Adrenal gland (tissue), 19 donors: ENCODE results near the gene RIPK3. TPM values are rescaled to one million over a fixed set of nuclear protein-coding genes. Genes with fewer than 3 reads are reported as not detected.
"Not testable (repeated sequence)": the region's sequence is repeated elsewhere in the genome, so short reads cannot be mapped to it uniquely, and the experiment has no call there.

ENCODE experiments used
- DNase-seq, 7 donors: peaks; one replicate each; pipeline ENCODE4 v3.0.0-alpha.2; 2019 to 2020
- H3K27ac ChIP-seq, 5 donors: fragments of 200-600 bp; sonication (generic) in 4 of 5; 1 replicate in 3 of 5; 2 replicates in 2 of 5; pipeline versions ENCODE4 v1.5.1 to v1.8.0; 2016 to 2020; ENCODE audit warnings: mild to moderate bottlenecking in 1 of 5
- H3K27me3 ChIP-seq: fragments of 200-600 bp; 2 replicates; pipeline ENCODE4 v1.8.0; 2021
- H3K36me3 ChIP-seq, 2 donors: fragments of 200-600 bp; replicated peaks in 1 of 2; 1 replicate in 1 of 2; 2 replicates in 1 of 2; pipeline versions ENCODE4 v1.5.1 to v1.8.0; 2018 to 2022
- H3K4me1 ChIP-seq, 2 donors: fragments of 200-600 bp; replicated peaks in 1 of 2; 1 replicate in 1 of 2; 2 replicates in 1 of 2; pipeline versions ENCODE4 v1.5.1 to v1.8.0; 2018 to 2021
- H3K4me3 ChIP-seq, 4 donors: fragments of 200-600 bp; sonication (generic) in 3 of 4; one replicate each; pipeline ENCODE4 v1.5.1; 2016 to 2018
- H3K9me3 ChIP-seq, 3 donors: fragments of 200-600 bp; sonication (generic) in 1 of 3; replicated peaks in 1 of 3; 1 replicate in 2 of 3; 2 replicates in 1 of 3; pipeline versions ENCODE4 v1.5.1 to v1.8.0; 2016 to 2021
- POLR2A ChIP-seq, 2 donors: fragments of 450-650 bp; IDR thresholded peaks; one replicate each; pipeline ENCODE4 v1.6.1; 2017; ENCODE audit warnings: antibody characterized with exemption in 2 of 2, mild to moderate bottlenecking in 2 of 2, moderate library complexity in 1 of 2
- WGBS, 4 donors: extraction: QIAGEN DNeasy Blood & Tissue Kit in 2 of 4; methylation state at CpG; one replicate each; pipeline versions ENCODE4 v1.1.5 to v1.1.7; 2013 to 2017; 5-methylcytosine and 5-hydroxymethylcytosine counted together
- intact Hi-C, 2 donors: fragments of 100-400 bp; cut with DNase I; formaldehyde crosslinking; loops; one replicate each; pipeline versions ENCODE4 v1.14.1 to v1.15.0; 2022 to 2023
- long read RNA-seq, 10 donors: library from polyadenylated mRNA in 3 of 10; unstranded in 2 of 10; stranded (forward) in 1 of 10; transcript quantifications; one replicate each; pipeline ENCODE4 v2.0.0 and lab custom pipeline, GENCODE V29; 2021 to 2026
- polyA plus RNA-seq, 3 donors: library from polyadenylated mRNA; stranded (reverse); fragments of 200-250 nt in 2 of 3; fragments of 350-450 nt in 1 of 3; fragmentation: Illumina TruSeq in 1 of 3; extraction: RNeasy Lipid Tissue Mini Kit (QIAGEN cat#74804) in 1 of 3; gene quantifications; one replicate each; pipeline ENCODE4 v1.2.3, GENCODE V29; 2013 to 2014
- total RNA-seq, 9 donors: library from RNA; depleted of rRNA in 4 of 9; stranded (reverse); fragments of >200 nt in 4 of 9; fragments of 120-200 nt in 1 of 9; fragmentation: NEBNext Ultra II Directional in 1 of 9; extraction: Animal tissue kit (Norgen Biotek cat#: 25700) in 1 of 9; gene quantifications; one replicate each; pipeline versions ENCODE4 v1.1.0 to v1.2.4, GENCODE V29; 2013 to 2023
- TF ChIP-seq, protein P1 (sequence below), 6 experiments: fragments of 450-650 bp in 4 of 6; fragments of 200-600 bp in 2 of 6; sonication (generic) in 1 of 6; IDR thresholded peaks; 1 replicate in 5 of 6; 2 replicates in 1 of 6; pipeline versions ENCODE4 v1.5.1 to v1.8.0; 2016 to 2021; ENCODE audit warnings: antibody characterized with exemption in 6 of 6, mild to moderate bottlenecking in 2 of 6, moderate library complexity in 1 of 6
- donor health status: healthy with polysubstance abuse.
- donor health status: Bipolar disorder and iron deficiency.
- donor health status: DM: yes; HTN: yes; CAD: no.
- donor health status: DM: no; HTN: no; CAD: no.
- donor health status: DM: no; HTN: no; CAD: no.
- donor health status: DM: yes; HTN: yes; CAD: no.

RIPK3 gene
- total RNA-seq = 10 to 100 TPM in 1 of 9 donors, 1 to 10 TPM in 6, under 1 TPM in 2; 0.50 to 10.4 (median 3.6) TPM
- 1 to 10 TPM; 1.5 to 8.0 (median 4.6) TPM for polyA plus RNA-seq
- long read RNA-seq, donor 1 = 0 reads
- long read RNA-seq, donor 2 = 0 reads
- long read RNA-seq, donor 3 = 0 reads
- long read RNA-seq, donor 4 = 0 reads
- long read RNA-seq, donor 5, partial matches to known transcripts = 0 of 7 reads
- long read RNA-seq, donor 5, other reads (novel, unspliced or antisense) = 4 of 7 reads
- long read RNA-seq, donor 6, partial matches to known transcripts = 0 of 2 reads
- long read RNA-seq, donor 6, other reads (novel, unspliced or antisense) = 0 of 2 reads
- long read RNA-seq, donor 7 = 0 reads
- long read RNA-seq, donor 8 = 0 reads
- long read RNA-seq, donor 9 = 0 reads
- long read RNA-seq, donor 10 = 0 reads

DNA sequence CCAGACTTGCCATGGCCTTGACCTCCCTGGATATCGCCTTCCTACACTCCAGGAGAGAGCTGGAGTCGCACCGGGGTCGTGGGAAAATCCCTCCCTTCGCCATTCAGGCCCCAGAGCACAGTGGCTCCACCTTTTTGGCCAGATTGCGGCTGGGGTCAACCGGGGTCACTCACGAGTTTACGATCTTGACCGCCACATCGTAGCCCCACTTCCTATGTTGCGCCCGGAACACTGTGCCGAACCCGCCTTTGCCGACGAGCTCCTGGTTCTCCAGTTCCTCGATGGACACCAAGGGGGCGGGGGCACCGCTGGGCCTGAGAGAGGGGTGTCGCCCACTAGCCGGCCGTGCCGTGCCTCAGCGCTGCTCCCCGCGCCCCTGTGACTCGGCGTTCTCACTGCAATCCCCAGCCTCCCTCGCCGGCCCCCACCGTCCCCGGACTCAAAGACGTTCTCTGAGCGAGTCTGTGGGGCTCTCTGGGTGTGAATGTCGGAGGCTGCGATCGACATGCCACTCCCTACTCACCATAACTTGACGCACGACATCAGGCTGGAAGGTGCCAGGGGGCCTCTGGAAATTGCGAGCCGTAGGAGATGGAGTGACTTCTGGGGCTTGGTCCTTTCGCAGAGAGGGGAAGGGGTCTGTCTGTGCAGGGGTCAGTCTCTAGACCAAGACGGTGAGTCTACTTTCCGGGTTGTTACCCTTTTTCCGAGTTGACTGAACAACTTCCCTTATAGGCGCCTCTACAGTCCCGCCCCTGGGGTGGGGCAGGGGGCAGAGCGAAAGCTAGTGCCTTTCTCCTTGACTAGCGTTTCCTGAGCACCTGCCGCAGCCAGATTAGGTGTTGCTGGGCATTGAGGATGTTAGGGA is at the start of gene RIPK3:
RIPK3 (minus strand) TSS at position 708 of the 868 bp plus-strand sequence; CDS start at position 543, 165 bp downstream.
- Histone ChIP-seq H3K27me3 (peaks cover 8% of the 10 kb centered on the region), H3K36me3 (no peaks in the 10 kb centered on the region), H3K27ac (peak within 1 kb of the TSS in 1 of 5 donors; percentile 47), H3K4me1 (peaks cover 0 to 4% of the 10 kb centered on the region in 2 donors), H3K4me3 (peak within 1 kb of the TSS in 1 of 4 donors; percentile 42), H3K9me3 (no peaks in the 10 kb centered on the region)
- no peak for DNase-seq
- WGBS, 4 donors = 39 to 55% (median 41%) methylated on average over 17 to 51 of the region's 51 CpGs
- intact Hi-C loops = no loop called here
- no peak for TF ChIP-seq POLR2A (IDR thresholded peaks at IDR 0.05)
- TF ChIP-seq, protein P1, sequence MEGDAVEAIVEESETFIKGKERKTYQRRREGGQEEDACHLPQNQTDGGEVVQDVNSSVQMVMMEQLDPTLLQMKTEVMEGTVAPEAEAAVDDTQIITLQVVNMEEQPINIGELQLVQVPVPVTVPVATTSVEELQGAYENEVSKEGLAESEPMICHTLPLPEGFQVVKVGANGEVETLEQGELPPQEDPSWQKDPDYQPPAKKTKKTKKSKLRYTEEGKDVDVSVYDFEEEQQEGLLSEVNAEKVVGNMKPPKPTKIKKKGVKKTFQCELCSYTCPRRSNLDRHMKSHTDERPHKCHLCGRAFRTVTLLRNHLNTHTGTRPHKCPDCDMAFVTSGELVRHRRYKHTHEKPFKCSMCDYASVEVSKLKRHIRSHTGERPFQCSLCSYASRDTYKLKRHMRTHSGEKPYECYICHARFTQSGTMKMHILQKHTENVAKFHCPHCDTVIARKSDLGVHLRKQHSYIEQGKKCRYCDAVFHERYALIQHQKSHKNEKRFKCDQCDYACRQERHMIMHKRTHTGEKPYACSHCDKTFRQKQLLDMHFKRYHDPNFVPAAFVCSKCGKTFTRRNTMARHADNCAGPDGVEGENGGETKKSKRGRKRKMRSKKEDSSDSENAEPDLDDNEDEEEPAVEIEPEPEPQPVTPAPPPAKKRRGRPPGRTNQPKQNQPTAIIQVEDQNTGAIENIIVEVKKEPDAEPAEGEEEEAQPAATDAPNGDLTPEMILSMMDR (IDR thresholded peaks at IDR 0.05) = no peak

DNA sequence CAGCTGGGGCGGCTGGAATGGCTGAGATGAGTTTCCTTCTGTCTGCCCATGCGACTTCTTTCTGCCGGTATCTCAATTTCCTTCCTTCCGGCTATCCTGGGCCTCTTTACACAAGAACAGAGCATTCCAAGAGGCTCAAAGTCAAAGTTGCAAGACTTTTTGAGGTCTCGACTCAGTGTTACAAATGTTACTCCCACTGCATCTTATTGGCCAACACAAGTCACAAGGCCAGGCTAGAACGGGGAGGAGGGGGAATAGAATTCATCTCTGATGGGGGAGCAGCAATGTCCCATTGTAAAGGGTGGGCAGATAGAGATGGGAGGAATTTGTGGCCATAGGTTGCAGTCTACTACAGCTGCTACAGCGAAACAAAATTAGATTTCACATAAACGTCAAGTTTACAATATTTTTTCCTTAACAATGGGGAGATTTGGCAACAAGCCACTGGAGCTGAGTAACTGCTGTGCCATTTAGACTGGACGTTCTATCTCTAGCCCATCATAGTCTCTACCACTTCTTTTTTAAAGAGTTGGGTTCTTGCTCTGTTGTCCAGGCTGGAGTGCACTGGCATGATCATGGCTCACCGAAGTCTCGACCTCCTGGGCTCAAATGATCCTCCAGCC is 49.5 kb upstream of the RIPK3 start:
- WGBS, 4 donors = 59 to 64% (median 62%) methylated on average over 10 to 11 of the region's 11 CpGs
- Histone ChIP-seq H3K36me3 (no peaks in the 10 kb centered on the region), H3K9me3 (no peaks in the 10 kb centered on the region), H3K4me1 (peaks cover 0 to 8% of the 10 kb centered on the region in 2 donors), H3K27me3 (peaks cover 6% of the 10 kb centered on the region), H3K4me3 (no peak overlapping the region), H3K27ac (peak overlapping the region in 2 of 5 donors; percentile 45 to 58)
- peak in 1 of 7 donors; percentile 14 for DNase-seq
- intact Hi-C loops = no loop called here
- TF ChIP-seq, protein P1 (IDR thresholded peaks at IDR 0.05) = no peak
- no peak for TF ChIP-seq POLR2A (IDR thresholded peaks at IDR 0.05)

DNA sequence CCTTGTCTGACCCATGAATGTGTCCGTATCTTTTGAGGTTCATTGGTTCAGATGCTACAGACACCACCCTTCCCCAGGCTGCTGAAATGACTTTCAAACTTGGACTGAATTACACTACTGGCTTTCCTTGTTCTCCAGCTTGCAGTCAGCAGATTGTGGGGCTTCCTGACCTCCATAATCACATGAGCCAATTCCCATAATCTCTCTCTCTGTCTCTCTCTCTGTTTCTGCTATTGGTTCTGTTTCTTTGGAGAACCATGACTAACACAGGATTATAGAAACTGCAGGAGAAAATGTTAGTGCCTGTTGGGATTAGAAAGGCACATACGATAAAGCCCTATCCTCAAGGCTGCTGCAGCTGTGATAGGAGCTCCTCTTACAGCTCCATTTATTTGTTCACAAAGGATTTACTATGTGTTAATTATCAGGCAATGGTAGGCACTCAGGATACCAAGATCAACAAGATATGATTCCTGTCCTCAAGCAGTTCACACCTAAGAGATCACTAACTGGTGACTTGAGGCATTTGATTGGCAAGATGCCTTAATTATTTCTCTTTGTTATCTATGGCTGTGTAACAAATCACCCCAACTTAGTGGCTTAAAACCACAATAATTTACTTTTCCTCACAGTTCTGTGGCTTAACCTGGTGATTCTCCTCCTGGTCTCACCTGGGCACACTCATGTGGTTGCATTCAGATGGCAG is 48.8 kb upstream of the RIPK3 start:
- WGBS, 4 donors = 52 to 82% (median 62%) methylated on average over 2 of the region's 2 CpGs
- Histone ChIP-seq H3K27me3 (peaks cover 6% of the 10 kb centered on the region), H3K4me1 (peaks cover 0 to 8% of the 10 kb centered on the region in 2 donors), H3K27ac (peak overlapping the region in 2 of 5 donors; percentile 45 to 58), H3K36me3 (no peaks in the 10 kb centered on the region), H3K9me3 (no peaks in the 10 kb centered on the region), H3K4me3 (no peak overlapping the region)
- TF ChIP-seq, protein P1 (IDR thresholded peaks at IDR 0.05) = no peak
- no peak for TF ChIP-seq POLR2A (IDR thresholded peaks at IDR 0.05)
- DNase-seq = no peak
- intact Hi-C loops = no loop called here

- H3K27me3 ChIP-seq = not testable (repeated sequence)
These were observed 47.8 kb upstream of the RIPK3 start for GRCh38 chr14:24387579-24387978.

More at GRCh38 chr14:24387579-24387978, 47.8 kb upstream of the RIPK3 start:
- H3K9me3 ChIP-seq, H3K4me3 ChIP-seq, H3K4me1 ChIP-seq, H3K36me3 ChIP-seq, H3K27ac ChIP-seq, intact Hi-C loops: not testable (repeated sequence)
- 76 to 86% (median 82%) methylated on average over 5 of the region's 5 CpGs for WGBS, 4 donors
- DNase-seq = peak in 1 of 7 donors; percentile 28
